GM06990 (cell line): ENCODE results near the gene SLC26A3.

Experiments
- DNase-seq: peaks from one replicate; pipeline ENCODE4 v3.0.0-alpha.2; 2011; ENCODE audit not compliant: insufficient read length; ENCODE audit errors: extremely low read depth
- H3K27me3 ChIP-seq: replicated peaks from 2 replicates; pipeline ENCODE4 v1.6.0; 2011; ENCODE audit warnings: low read length; ENCODE audit not compliant: control insufficient read depth, insufficient read depth
- H3K36me3 ChIP-seq: 2 replicates; pipeline ENCODE4 v1.5.1; 2011; ENCODE audit warnings: low read length; ENCODE audit not compliant: control insufficient read depth, insufficient read depth
- H3K4me3 ChIP-seq: replicated peaks from 2 replicates; pipeline ENCODE4 v1.5.1; 2011; ENCODE audit warnings: low read depth, mild to moderate bottlenecking, control low read depth, low read length
- TF ChIP-seq, protein P1 (sequence below): IDR thresholded peaks from 2 replicates; pipeline ENCODE4 v1.5.1; 2011; ENCODE audit warnings: low read length, control low read depth, mild to moderate bottlenecking, inconsistent platforms; ENCODE audit not compliant: insufficient read depth, poor library complexity, severe bottlenecking

Gene SLC26A3

DNA sequence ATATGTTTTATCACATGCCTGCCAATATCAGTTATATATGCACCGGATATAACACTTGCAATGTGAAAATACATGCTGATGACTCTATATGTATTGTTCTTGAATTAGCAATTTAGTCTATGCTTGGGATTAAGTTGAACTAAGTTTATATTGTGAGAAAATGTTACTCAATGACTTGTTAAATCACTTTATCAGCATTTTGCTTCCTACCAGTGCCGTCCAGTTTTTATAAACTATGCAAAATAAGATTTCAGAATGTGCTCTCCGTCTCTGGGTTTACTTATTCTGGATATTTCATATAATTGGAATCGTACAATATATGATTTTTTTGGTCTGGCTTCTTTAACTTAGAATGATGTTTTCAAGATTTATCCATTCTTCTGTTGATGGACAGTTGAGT lies 25.5 kb upstream of the SLC26A3 start:
- no peaks in the 10 kb centered on the region; the same call in 1 of the 2 replicates for H3K27me3 ChIP-seq
- TF ChIP-seq, protein P1, sequence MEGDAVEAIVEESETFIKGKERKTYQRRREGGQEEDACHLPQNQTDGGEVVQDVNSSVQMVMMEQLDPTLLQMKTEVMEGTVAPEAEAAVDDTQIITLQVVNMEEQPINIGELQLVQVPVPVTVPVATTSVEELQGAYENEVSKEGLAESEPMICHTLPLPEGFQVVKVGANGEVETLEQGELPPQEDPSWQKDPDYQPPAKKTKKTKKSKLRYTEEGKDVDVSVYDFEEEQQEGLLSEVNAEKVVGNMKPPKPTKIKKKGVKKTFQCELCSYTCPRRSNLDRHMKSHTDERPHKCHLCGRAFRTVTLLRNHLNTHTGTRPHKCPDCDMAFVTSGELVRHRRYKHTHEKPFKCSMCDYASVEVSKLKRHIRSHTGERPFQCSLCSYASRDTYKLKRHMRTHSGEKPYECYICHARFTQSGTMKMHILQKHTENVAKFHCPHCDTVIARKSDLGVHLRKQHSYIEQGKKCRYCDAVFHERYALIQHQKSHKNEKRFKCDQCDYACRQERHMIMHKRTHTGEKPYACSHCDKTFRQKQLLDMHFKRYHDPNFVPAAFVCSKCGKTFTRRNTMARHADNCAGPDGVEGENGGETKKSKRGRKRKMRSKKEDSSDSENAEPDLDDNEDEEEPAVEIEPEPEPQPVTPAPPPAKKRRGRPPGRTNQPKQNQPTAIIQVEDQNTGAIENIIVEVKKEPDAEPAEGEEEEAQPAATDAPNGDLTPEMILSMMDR, result no peak
- no peak for DNase-seq
- no peak overlapping the region for H3K4me3 ChIP-seq
- no peaks in the 10 kb centered on the region for H3K36me3 ChIP-seq

DNA sequence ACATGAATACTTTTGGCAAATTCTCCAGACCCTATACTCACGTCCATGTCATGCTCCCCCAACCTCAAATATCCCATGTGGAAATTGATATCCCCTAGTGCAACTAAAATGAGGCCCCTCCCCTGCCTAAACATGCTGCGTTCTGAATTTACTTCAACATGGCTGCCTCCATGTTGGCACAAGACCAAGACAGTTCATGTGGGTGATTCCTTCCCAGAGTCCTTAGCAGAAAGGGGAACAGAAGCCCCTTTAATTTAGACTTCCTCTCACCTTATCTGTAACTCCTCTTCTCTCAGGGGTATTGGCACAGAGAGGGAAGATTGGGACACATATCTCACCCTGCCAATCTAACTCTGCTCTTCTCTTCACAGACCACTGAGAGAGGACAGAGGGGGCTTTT lies 24.5 kb upstream of the SLC26A3 start:
- Histone ChIP-seq H3K4me3 (no peak overlapping the region), H3K27me3 (no peaks in the 10 kb centered on the region; the same call in 1 of the 2 replicates), H3K36me3 (no peaks in the 10 kb centered on the region)
- TF ChIP-seq, protein P1, result no peak
- no peak for DNase-seq

DNA sequence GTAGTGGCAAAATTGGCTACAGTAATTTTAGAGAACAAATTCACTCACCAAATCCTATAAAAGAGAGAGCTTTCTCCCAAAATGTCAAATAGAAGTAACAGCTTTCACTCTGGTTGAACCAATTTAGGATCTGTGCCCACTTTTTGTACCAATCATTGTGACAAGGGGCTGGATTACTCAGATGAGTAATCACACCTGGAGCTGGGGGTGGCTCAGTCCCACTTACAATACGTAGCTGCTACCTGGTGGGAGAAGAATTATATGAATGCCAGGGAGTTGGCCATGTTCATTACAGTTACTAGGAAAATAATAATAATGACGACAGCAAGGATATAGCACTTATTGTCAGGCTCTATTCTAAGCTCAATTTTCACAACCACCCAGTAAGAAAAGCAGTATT lies 23.4 kb upstream of the SLC26A3 start:
- H3K27me3 ChIP-seq, result no peaks in the 10 kb centered on the region
- H3K36me3 ChIP-seq, result no peaks in the 10 kb centered on the region
- H3K4me3 ChIP-seq, result no peak overlapping the region
- TF ChIP-seq, protein P1, result no peak
- DNase-seq, result no peak

DNA sequence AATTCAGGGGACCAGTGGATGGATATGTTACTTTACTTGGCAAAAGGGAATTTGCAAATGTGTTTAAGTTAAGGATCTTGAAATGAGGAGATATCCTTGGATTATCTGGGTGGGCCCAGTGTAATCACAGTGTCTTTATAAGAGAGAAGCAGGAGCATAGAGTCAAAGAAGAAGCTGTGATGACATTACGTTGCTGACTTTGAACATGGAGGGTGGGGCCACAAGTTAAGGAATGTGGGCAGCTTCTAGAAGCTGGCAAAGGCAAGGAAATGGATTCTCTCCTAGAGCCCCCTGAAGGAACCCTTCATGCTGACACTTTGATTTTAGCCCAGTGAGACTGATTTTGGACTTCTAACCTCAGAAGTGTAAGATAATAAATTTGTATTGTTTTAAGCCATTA lies 21.8 kb upstream of the SLC26A3 start:
- TF ChIP-seq, protein P1, result no peak
- no peaks in the 10 kb centered on the region for H3K27me3 ChIP-seq
- no peak for DNase-seq
- H3K36me3 ChIP-seq, result no peaks in the 10 kb centered on the region
- H3K4me3 ChIP-seq, result no peak overlapping the region

DNA sequence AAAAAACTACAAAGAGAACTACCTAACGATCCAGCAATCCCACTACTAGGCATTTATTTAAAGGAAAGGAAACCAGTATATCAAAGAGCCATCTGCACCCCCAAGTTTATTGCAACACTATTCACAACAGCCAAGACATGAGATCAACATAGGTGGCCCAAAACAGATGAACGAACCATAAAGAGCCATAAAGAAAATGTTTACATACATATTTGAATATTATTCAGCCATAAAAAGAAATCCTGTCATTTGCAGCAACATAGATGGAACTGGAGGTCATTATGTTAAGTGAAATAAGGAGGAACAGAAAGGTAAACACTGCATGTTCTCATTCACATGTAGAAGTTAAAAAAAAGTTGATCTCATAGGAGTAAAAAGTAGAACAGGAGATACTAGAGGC lies 15.6 kb upstream of the SLC26A3 start:
- DNase-seq, result no peak
- Histone ChIP-seq H3K36me3 (no peaks in the 10 kb centered on the region), H3K4me3 (no peak overlapping the region), H3K27me3 (no peaks in the 10 kb centered on the region)
- TF ChIP-seq, protein P1, result no peak

DNA sequence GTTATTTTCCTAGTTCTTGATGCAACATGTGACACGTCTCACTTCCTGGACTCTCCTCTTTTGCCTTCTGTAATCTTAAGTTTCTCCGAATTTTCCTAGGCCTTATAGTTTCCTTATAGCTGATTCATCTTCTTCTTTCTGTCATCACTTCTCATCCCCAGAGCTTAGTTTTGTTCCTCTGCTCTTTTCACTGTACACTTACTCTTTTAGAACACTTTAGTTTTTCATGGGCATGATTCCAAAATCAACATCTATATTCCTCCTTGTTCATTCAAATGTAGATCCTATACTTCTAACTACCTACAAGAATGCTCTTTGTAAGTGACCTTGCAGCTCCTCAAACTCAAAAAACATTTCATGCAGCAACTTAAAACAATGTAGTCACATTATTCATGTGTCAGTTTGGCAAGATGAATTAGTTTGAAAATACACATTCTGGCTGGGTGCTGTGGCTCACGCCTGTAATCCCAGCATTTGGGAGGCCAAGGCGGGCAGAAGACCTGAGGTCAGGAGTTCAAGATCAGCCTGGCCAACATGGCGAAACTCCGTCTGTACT lies 13.1 kb upstream of the SLC26A3 start:
- TF ChIP-seq, protein P1, result no peak
- H3K4me3 ChIP-seq, result no peak overlapping the region
- no peak for DNase-seq
- no peaks in the 10 kb centered on the region for H3K27me3 ChIP-seq
- no peaks in the 10 kb centered on the region for H3K36me3 ChIP-seq
